IPS DF 4.7 (cell line): ENCODE measurements around the gene CTBP1.

ENCODE experiments used
- DNase-seq: peaks from one replicate; pipeline ENCODE4 v3.0.0-alpha.2; 2013; ENCODE audit warnings: low spot score; ENCODE audit errors: extremely low read depth

The CTBP1 gene

DNA sequence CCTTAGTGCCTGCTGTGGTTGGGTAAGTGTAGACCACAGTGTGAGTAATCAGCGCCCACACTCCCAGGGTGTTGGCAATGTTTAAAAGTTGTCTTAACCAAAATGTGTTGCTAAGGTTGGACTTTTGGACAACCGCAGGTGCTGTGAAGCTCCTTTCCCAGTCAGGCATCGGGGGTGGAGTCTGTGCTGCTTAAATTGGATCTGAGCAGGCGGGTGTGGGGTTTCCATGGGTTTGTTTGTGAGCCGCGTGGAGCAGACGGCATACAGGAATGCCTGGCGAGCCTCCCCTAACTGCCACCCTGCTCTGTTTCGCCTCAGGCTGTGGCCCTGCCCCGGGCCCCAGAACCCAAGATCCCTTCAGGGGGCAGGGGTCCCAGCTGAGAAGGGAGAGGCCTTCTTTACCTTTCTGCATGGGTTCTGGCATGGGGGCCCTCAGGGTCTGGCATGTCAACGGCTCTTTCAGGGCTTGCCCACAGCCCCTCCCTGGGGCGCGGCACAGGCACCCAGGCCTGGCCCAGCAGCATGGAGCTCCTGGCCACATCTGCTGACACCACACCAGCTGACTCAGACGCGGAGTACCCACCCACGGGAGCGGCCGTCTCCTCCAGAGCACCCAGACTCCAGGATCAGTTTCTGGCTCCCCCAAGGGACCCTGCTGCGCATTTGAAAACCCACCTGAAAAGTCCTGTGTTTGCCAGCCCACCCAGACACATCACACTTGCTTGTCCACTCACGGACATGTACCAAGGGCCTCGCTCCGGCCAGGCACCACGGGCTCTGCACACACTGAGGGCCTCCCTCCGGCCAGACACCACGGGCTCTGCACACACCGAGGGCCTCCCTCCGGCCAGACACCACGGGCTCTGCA is 71.4 kb downstream of the CTBP1 start:
- no peak for DNase-seq

DNA sequence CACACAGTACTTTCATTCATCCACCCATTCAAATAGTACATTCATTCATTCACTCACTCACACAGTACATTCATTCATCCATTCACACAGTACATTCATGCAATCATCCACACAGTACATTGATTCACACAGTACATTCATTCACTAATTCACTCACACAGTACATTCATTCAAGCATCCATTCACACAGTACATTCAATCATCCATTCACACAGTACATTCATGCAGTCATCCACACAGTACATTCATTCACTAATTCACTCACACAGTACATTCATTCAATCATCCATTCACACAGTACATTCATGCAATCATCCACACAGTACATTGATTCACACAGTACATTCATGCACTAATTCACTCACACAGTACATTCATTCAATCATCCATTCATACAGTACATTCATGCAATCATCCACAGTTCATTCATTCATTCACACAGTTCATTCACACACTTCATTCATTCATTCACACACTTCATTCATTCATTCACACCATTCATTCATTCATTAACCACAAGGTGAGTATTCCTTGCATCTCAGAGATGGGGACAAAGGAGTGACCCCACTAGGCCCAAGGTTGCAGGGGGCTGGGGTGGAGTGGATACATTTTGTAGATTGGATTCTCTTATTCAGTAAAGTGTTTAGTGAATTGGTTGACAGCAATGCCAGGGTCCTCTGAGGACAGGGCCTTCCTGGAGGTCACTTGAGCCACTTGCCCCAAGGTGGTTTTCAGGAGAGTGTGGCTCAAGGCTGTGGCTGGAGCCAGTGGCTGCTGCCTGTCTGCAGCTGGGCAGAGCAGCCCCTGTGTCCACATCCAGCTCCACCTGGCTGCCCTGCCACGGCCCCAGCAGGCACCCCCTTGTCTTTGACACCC is 72.3 kb downstream of the CTBP1 start:
- DNase-seq, result no peak

DNA sequence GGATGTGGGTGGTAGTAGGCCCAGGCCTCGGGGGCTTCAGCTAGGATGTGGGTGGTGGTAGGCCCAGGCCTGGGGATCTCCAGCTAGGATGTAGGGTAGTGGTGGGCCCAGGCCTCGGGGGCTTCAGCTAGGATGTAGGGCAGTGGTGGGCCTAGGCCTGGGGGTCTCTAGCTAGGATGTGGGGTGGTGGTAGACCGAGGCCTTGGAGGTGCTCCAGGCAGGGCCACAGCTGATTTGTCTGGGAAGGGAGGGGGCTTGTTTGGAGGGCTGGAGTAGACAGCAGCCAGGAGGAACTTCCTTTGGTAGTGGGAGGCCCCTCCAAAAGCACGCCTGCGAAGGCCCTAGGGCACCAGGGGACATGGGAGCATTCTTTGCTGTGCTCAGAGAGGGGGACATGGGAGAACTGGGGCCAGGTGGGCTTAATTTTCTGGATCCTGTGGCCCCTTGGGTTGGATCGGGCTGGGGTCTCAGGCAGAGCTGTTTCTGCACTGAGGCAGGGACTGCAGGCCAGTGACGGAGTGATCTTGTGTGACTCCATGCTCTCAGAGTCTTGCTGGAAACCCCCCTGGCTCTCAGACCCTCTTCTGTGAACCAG is 73.2 kb downstream of the CTBP1 start:
- no peak for DNase-seq

DNA sequence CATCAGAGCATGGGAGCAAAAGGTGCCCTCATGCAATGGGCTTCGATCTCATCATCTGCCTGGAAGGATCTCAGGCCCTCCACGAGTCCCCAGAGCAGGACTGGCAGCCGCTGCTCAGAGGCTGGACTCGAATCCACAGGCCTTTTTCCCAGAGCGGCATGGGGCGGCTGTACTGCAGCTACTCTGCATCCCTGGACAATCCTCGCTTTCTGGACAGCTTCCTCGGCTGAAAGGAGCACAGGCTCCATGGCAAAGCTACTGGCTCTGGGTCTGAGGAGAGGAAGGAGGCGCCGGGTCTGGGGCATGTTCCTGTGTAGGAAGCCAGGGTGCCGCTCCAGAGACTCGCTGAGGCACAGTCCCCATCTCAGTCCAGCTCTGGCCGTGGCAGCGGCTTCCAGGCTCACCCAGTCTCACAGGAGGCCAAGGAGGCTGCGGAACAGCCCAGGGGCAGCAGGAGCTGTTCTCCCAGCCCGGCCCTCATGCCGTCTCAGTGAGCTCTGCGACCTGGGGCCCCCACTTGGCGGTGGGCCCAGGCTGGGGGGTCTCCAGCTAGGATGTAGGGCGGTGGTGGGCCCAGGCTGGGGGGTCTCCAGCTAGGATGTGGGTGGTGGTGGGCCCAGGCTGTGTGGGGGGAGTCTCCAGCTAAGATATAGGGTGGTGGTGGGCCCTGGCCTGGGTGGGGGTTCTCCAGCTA is 73.8 kb downstream of the CTBP1 start:
- no peak for DNase-seq

DNA sequence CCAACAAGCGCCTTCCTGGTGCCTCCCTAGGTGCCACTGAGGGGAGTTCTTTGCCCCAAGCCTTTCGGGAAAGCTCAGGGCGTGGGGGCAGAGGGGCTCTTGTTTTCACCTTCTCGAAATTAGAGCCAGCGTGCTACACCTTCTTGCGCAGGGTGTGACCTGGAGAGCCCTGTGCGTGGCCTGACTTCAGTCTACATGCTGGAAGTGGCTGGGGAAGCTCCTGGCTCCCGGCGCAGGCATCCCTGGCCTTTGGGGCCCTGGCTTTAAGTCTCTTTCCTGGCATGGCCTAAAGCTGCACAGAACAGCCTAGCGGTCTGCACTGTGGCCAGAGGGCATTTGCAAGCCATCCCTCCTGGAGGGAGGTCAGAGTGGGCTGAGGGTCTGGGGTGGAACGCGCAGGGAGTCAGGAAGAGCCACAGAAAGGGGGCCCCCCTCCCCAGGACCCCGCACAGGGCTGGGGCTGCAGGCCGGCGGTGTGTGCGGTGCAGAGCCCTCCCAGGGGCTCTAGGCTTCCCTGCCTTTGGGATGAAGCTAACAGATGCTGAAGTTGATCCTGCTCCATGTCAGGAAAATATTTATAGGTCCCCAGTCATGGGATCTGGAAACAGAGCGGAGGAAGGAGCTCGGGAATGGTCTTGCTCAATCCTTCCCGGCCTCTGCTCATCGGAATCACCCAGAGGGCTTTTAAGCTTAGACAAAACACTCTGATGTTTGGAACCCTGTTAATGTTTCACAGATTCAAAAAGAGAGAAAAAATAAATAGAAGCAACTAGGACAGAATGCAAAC is 75.8 kb downstream of the CTBP1 start:
- DNase-seq, result no peak

DNA sequence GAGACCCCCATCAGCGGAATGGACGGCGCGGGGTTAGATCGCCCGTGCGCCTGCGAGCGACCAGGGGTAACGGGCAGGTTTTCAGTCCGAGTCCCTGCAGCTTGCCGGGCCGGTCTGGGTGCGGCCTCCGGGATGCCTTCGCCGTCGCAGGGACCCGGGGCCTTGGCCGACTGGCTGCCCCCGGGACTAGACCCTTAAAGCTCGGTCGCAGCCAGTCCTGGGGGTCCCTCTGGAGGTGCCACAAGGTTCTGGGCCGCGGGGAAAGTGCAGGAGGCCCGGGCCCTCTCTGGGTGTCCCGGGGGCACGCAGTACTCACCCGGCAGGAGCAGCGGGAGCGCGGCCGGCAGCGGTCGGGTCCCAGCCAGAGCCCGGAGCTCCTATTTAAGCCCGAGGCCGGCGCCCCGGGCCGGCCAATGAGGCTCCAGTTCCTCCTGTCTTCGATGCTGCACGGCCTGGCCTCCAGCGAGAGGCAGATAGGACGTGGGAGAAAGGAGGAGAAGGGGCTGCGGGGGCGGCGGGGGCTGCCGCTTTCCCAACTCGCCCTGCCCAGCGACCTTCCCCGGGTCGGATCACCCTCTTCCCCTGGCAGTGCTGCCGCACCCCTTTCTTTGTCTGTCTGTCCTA is 76.6 kb downstream of the CTBP1 start, which contains the start of gene SPON2:
Gene SPON2, minus strand, starts transcription at position 356 of the 624 bp plus-strand sequence.
- DNase-seq, result no peak

DNA sequence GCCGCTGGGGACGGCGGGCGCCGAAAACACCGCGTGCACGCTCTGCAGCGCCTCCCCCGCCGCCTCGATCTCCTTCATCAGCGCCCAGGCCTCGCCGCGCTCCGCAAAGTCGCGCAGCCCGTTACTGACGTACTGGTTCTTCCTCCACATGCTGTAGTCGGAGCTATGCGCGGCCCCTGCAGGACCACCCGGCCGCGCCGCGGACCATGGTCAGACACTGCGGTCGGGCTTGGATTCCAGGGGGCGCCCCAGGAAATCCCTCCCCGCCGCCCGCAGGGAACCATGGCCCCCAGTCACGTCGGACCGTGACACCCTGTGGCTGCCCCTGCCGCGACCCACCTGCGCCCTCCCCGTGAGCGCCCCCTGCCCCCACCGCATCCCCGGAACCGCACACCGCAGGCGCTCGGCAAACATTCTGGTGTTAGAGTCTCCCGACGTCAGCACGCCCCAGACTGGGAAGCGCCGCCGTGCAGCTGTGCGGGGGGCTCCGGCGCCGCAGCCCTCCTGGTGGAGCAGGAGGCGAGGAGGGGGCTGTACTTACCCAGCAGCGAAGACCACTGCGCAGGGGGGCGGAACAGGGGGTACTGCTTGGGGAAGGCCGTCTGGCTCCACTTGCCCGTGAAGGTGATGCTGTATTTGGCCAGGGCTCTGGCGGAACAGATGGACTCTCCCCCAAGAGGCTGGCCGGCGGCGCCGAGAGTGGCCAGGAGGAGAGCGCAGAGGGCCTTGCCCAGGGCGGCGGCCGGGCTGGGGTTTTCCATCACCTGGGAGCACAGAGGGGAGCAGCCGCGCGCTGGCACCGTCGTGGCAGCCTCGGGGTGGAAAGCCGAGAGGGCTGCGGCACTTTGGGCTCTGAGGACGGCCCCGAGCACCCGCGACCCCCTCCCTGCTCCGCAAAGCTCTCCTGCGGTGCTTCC is 77.4 kb downstream of the CTBP1 start:
- DNase-seq, result no peak

DNA sequence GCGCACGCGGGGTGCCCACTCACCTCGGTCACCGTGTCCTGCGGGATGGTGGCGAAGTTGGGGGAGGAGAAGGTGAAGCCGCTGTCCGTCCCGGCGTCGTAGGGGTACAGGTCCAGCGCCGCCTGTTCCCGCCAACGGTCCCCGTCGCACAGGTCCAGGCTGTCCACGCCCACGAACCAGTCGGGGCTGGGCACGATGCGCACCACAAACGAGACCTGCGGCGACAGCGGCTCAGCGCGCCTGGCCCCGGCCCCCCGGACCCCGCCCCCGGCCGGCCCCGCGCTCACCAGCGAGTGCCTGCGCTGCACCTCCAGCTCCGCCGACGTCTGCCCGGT is 78.0 kb downstream of the CTBP1 start:
- no peak for DNase-seq

DNA sequence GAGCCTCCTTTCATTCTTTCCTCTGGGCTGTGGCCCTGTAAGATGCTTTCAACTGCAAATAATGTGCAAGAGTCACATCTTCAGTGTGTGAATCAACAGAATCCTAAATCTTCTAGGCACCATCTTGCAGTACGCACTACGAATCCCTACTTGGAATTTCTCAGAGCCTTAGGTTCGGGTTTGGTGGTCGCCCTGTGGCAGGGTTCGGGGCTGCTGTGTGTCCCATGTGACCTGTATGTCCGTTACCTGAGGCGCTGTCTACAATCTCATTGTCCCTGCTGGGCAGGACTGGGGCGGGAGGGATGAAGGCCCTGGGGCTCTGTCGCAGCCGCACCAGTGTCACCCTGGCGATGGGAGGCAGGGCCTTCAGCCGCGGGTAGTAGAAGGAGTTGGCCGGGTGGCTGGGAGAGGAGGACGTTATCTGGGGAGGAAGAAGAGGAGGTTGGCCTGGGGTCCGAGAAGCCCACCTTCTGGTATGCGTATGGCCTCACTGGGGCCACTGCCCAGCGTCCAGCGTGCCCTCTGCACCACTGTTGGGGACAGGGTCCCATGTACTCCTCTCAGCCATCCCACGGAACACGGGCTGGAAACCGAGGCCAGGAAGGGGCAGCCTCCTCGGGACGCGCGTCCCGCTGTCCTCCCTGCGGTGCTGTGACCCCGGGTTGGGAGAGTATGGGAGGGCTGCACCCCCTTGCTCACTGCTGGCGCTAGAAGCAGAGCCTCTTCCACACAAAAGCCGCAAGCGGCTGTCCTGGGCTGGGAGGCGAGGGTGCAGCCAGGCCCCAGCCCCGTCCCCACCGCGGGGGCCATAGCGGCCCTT is 78.6 kb downstream of the CTBP1 start:
- no peak for DNase-seq

DNA sequence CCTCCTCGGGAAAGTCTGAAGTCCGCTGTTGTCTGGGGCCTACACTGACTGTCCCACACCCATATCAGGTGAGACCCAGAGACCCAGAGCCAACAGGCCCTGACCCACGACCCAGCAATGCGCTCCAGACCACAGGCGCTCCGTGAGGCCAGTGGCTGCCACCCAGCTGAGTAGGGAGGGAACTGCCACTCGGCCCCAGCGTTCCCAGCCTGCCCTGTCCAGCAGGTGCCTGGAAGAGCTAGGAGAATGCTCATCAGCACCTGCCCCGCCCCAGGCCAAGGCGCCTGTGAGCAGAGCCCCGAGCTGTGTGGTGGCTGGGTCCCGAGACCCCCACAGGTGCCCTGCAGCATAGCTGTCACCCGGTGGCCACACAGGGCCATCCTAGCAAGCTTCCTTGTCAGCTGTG is 79.2 kb downstream of the CTBP1 start:
- DNase-seq, result no peak

DNA sequence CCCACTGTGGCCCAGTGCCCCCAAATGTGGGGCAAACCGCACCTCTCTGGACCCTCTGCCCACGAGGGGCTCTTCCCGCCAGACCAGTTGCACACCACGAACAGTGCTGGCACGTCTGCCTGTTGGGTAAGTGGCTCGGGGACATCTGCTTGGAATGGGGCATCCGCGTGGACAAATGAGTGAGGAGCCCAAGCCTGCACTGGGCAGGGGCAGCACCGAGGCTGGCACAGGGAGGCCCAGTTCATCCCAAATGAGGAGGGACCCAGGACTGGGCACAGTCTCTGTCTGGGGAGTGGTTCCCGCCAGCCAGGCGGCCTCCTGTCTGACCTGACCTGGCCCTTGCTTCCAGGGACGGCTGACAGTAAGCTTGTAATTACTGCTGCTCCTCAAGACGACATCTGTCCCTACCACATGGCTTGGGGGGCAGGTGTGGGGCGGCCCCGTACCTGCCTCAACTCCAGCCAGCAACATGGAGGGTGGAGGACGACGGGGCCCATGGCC is 79.7 kb downstream of the CTBP1 start:
- DNase-seq, result no peak

DNA sequence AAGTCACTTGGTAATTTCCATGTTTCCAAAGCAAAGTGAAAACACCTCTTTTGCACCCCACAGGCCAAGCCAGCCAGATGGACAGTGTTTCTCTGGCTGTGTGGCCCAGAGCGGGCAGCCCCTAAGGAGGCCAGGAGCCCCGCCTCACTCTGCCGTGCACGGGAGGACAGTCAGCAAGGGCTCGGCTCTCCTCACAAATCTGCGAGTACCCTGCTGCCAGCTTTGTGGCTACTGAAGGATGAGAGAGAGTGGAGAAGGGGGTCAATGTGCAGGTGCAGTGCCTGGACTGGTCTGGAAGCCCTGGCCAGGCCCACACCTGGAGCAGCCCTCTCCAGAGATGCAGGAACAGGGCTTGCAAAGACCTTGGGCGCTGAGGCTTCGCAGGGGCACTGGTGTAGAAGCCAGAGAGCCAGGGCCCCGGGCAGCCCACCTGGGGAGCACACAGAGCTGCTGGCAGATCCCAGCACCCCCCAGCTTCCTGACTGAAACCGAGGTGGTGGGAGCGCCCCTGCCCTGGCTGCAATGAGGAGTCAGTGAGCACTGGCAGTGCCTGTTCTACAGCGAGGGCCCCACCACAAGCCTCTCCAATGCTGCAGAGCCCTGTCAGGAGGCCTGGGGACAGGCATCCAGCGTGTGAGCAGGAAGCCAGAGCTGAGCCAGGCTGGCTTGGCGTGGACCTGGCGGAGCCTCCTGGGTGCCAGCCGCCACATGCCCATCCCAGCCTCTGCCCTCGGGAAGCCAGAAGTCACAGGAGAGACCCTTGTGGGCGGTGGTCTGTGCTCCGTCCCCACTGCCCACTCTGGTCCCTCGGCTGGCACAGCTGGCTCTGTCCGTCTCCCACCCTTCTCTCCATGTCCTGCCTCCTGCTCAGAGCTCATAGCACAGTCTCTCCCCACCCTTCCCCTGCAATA is 80.5 kb downstream of the CTBP1 start:
- DNase-seq, result no peak

DNA sequence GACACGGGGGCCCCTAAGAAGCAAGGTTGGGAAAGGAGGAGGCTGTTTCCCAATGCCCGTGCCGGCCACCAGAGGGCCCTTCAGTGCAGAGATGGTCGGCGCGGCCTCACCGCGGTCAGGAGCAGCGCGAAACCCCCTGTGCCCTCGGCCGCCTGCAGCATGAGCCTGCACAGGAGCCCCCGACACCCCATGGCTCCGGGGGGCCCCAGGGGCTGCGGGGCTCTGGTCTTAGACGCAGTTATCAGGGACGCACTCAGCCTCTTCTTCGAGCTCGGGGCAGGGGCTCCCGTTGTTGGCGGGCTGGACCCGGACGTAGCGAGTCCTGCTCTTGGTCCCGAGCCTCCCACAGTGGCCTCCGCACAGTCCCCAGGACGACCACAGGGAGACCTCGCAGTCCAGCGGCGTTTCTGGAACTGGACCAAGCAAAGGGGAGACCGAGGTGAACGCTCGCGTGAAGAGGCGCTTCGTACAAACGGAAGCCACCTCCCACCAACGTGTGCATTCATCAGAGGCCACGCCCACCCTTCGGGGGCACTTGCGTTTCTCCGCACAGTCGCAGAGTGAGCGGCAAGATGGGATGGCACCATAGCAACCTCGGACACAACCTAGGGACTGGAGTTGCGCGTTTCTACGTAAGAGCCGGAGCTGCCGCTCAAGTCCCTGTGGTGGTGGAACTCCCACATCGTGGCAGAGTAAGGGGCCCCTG is 81.5 kb downstream of the CTBP1 start:
- DNase-seq, result peak; percentile 80

DNA sequence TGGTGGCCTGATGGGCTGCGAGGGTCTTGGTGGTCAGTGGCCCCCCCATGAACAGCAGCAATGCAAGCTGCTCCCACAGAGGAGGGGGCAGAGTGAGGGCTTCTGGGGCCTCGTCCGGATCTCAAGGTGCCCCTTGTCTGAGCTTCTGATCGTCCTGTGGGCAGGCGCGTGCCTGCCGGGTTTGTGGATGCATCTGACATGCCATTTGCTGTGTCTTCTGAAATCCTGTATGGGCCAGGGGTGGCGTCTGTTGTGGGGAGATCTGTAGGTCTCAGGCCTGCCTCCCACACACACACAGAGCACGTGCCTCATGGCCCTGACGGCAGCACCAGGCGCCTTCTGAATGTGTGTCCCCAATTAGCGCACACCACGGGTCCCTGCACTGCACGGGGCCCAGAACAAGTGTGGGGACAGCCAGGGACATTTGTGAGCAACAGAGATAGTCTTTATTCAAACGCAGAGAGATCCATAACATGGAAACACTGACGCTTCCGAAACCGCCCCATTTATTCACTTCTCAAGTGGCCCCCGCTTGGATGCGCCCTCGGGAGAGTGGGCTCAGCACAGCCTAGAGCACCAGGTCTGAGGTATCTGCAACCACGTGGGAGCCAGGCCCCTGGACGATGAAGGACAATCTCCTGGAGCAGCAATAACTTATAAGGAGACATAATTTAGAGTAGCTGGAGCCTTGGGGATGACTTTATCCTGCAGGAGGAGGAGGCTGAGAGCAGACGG is 82.3 kb downstream of the CTBP1 start:
- DNase-seq, result no peak

DNA sequence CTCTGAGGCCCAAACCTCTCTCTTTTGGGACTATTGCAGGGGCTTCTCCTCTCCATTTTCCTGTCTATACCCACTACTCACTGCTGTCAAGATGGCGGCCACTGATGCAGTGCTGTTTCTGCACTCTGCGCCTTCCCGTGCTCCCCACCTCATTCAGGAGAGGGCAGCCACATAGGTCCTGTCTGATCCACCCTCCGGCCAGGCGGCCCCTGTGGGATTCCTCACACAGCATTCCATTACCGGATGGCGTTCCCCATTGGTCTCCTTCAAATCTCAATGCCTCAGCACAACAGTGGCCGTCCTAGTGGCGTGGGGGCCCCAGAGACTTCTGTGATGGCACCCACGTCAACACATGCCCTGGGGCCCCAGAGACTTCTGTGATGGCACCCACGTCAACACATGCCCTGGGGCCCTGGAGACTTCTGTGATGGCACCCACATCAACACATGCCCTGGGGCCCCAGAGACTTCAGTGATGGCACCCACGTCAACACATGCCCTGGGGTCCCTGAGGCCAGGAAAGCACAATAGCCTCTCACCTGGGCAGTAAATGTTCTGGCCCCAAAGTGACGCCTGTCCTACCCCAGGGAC is 83.9 kb downstream of the CTBP1 start:
- DNase-seq, result no peak
